IMR-90 (cell line): ENCODE data around the gene AKAP12. TPM values are rescaled to one million over a fixed set of nuclear protein-coding genes. Genes with fewer than 3 reads are reported as not detected.

Experiments
- ATAC-seq: fragments of 200-7000 bp; cut with Tn5 transposase; 2 replicates; pipeline ENCODE4 v1.9.1; 2020; ENCODE audit warnings: low read depth, mild to moderate bottlenecking, moderate library complexity
- BruUV-seq: library from RNA; stranded (reverse); fragments of 400-500 nt; replicated peaks from 2 replicates; lab custom pipeline; 2021; lab: Mats Ljungman, UMichigan
- CTCF ChIA-PET: fragments of 300-600 bp; formaldehyde crosslinking; extraction: SDS; loops from one replicate; lab custom pipeline; 2021; ENCODE audit warnings: antibody characterized with exemption; lab: Yijun Ruan, JAX
- POLR2A ChIA-PET: fragments of 300-600 bp; sonication (Branson Sonifier 250); formaldehyde crosslinking; loops from one replicate; lab custom pipeline; 2022; ENCODE audit warnings: antibody characterized with exemption; ENCODE audit not compliant: unreplicated experiment; lab: Charles Lee
- DNase-seq: peaks from one replicate; pipeline ENCODE4 v3.0.0; 2013
- H2AFZ ChIP-seq: replicated peaks from 2 replicates; pipeline ENCODE3; 2013; ENCODE audit warnings: low read length, mild to moderate bottlenecking; ENCODE audit not compliant: poor library complexity
- H2AK5ac ChIP-seq: 2 replicates; pipeline ENCODE4 v1.6.1; 2013; ENCODE audit warnings: low read depth, low read length, inconsistent platforms
- H2AK9ac ChIP-seq: replicated peaks from 2 replicates; pipeline ENCODE3; 2013; ENCODE audit warnings: mild to moderate bottlenecking, low read depth, low read length, moderate library complexity; ENCODE audit not compliant: poor library complexity
- H2BK120ac ChIP-seq: 2 replicates; pipeline ENCODE4 v1.6.1; 2013; ENCODE audit warnings: low read depth, low read length, inconsistent platforms
- H2BK15ac ChIP-seq: 3 replicates; pipeline ENCODE4 v1.6.1; 2013; ENCODE audit warnings: low read depth, low read length, inconsistent platforms
- H2BK20ac ChIP-seq: 2 replicates; pipeline ENCODE4 v1.6.1; 2013; ENCODE audit warnings: low read depth, mild to moderate bottlenecking, inconsistent platforms, low read length, moderate library complexity
- H2BK5ac ChIP-seq: 2 replicates; pipeline ENCODE4 v1.6.1; 2013; ENCODE audit warnings: mild to moderate bottlenecking, low read depth, low read length, inconsistent platforms; ENCODE audit not compliant: poor library complexity, severe bottlenecking
- H3K14ac ChIP-seq: replicated peaks from 2 replicates; pipeline ENCODE4 v1.6.1; 2013; ENCODE audit warnings: low read depth, low read length, inconsistent platforms
- H3K18ac ChIP-seq: 2 replicates; pipeline ENCODE4 v1.6.1; 2013; ENCODE audit warnings: low read depth, low read length, control low read depth
- H3K23ac ChIP-seq: 2 replicates; pipeline ENCODE4 v1.6.1; 2013; ENCODE audit warnings: low read depth, low read length, inconsistent platforms
- H3K27ac ChIP-seq: 2 replicates; pipeline ENCODE4 v1.5.1; 2013; ENCODE audit warnings: mild to moderate bottlenecking, control low read depth, low read length; ENCODE audit not compliant: insufficient read depth
- H3K27me3 ChIP-seq: 2 replicates; pipeline ENCODE4 v1.6.1; 2013; ENCODE audit warnings: low read length; ENCODE audit not compliant: control insufficient read depth, insufficient read depth
- H3K36me3 ChIP-seq: 2 replicates; pipeline ENCODE4 v1.6.1; 2013; ENCODE audit warnings: low read length, mixed read lengths; ENCODE audit not compliant: control insufficient read depth, insufficient read depth
- H3K4ac ChIP-seq: 2 replicates; pipeline ENCODE4 v1.6.1; 2013; ENCODE audit warnings: low read depth, low read length, inconsistent platforms
- H3K4me1 ChIP-seq: 2 replicates; pipeline ENCODE4 v1.6.1; 2013; ENCODE audit warnings: low read length, mixed read lengths; ENCODE audit not compliant: control insufficient read depth, insufficient read depth
- H3K4me2 ChIP-seq: 2 replicates; pipeline ENCODE4 v1.6.1; 2013; ENCODE audit warnings: low read depth, mild to moderate bottlenecking, control low read depth, low read length, moderate library complexity
- H3K4me3 ChIP-seq: 2 replicates; pipeline ENCODE4 v1.5.1; 2013; ENCODE audit warnings: low read depth, mild to moderate bottlenecking, control low read depth, low read length, moderate library complexity; ENCODE audit not compliant: insufficient read depth
- H3K56ac ChIP-seq: 2 replicates; pipeline ENCODE4 v1.6.1; 2013; ENCODE audit warnings: low read length, inconsistent platforms; ENCODE audit not compliant: insufficient read depth; ENCODE audit errors: extremely low read depth
- H3K79me1 ChIP-seq, 2 experiments: 2 replicates each; pipeline ENCODE4 v1.6.1; 2013; ENCODE audit warnings: low read length in 2 of 2, inconsistent platforms in 1 of 2, low read depth in 1 of 2
- H3K9ac ChIP-seq: 2 replicates; pipeline ENCODE4 v1.6.1; 2013; ENCODE audit warnings: low read depth, low read length, control low read depth
- H3K9me1 ChIP-seq: 2 replicates; pipeline ENCODE4 v1.6.1; 2013; ENCODE audit warnings: low read length, inconsistent platforms; ENCODE audit not compliant: insufficient read depth
- H3K9me3 ChIP-seq: 2 replicates; pipeline ENCODE4 v1.6.1; 2013; ENCODE audit warnings: low read length; ENCODE audit not compliant: control insufficient read depth, insufficient read depth
- H4K20me1 ChIP-seq: 2 replicates; pipeline ENCODE4 v1.6.1; 2013; ENCODE audit warnings: low read length, inconsistent platforms; ENCODE audit not compliant: insufficient read depth
- H4K5ac ChIP-seq: 2 replicates; pipeline ENCODE4 v1.6.1; 2013; ENCODE audit warnings: mild to moderate bottlenecking, low read depth, low read length, control low read depth
- H4K8ac ChIP-seq, 2 experiments: 2 replicates each; pipeline ENCODE4 v1.6.1; 2013; ENCODE audit warnings: low read depth in 2 of 2, low read length in 2 of 2, control low read depth in 1 of 2, inconsistent platforms in 1 of 2
- H4K91ac ChIP-seq: 2 replicates; pipeline ENCODE4 v1.6.1; 2013; ENCODE audit warnings: low read depth, low read length, inconsistent platforms; ENCODE audit not compliant: insufficient read depth
- CHD1 ChIP-seq: IDR thresholded peaks from 2 replicates; pipeline ENCODE4 v1.6.1; 2012; ENCODE audit warnings: low read depth, low read length, improper control_type of control experiment
- MXI1 ChIP-seq: IDR thresholded peaks from 2 replicates; pipeline ENCODE4 v1.6.1; 2012; ENCODE audit warnings: low read depth, mild to moderate bottlenecking, low read length, moderate library complexity, borderline replicate concordance
- POLR2A ChIP-seq: IDR thresholded peaks from 2 replicates; pipeline ENCODE4 v1.6.1; 2012; ENCODE audit warnings: mild to moderate bottlenecking, low read depth, low read length
- RAD21 ChIP-seq: IDR thresholded peaks from 2 replicates; pipeline ENCODE4 v1.6.1; 2012; ENCODE audit warnings: low read length, improper control_type of control experiment
- SMC3 ChIP-seq: fragments of 150-350 bp; IDR thresholded peaks from 2 replicates; pipeline ENCODE4 v1.6.1; 2016; ENCODE audit warnings: low read depth, mild to moderate bottlenecking, antibody characterized with exemption, low read length, moderate library complexity
- WGBS, 2 experiments: methylation state at CpG; one replicate each; pipeline versions ENCODE4 v1.1.5 to v1.1.7; 2013; ENCODE audit warnings: missing lambda C conversion rate in 2 of 2; ENCODE audit not compliant: insufficient read length in 1 of 2; ENCODE audit errors: extremely low coverage in 2 of 2; 5-methylcytosine and 5-hydroxymethylcytosine counted together
- dilution Hi-C: fragments of 300-500 bp; cut with HindIII; formaldehyde crosslinking; loops from one replicate; pipeline ENCODE4 v1.14.3; 2018; ENCODE audit warnings: low sequenced_read_pairs; ENCODE audit not compliant: unreplicated experiment
- in situ Hi-C: fragments of 300-500 bp; cut with MboI; formaldehyde crosslinking; loops from 3 replicates; pipeline ENCODE4 v1.14.3; 2019; ENCODE audit warnings: low sequenced_read_pairs, inconsistent platforms, mixed read lengths
- intact Hi-C: fragments of 100-400 bp; cut with micrococcal nuclease; formaldehyde crosslinking; loops from 2 replicates; pipeline ENCODE4 v1.10.0; 2022
- polyA plus RNA-seq, 3 experiments: library from polyadenylated mRNA; depleted of rRNA; stranded (reverse); fragments of >200 nt; gene quantifications; 2 replicates each; pipeline ENCODE4 v1.2.3, GENCODE V29; 2012; ENCODE audit warnings: low replicate concordance in 1 of 3
- total RNA-seq: library from RNA; depleted of rRNA; stranded (reverse); fragments of >200 nt; gene quantifications from 2 replicates; pipeline ENCODE4 v1.2.3, GENCODE V29; 2012
- TF ChIP-seq, protein P1 (sequence below): conservative IDR thresholded peaks from 2 replicates; pipeline ENCODE4 v1.5.1; 2012; ENCODE audit warnings: mild to moderate bottlenecking, low read depth, low read length, improper control_type of control experiment

The AKAP12 gene
- total and polyA plus RNA-seq, 2 of the 4 experiments (the other 2 are of a cell fraction), result 56.0 to 118 TPM

DNA sequence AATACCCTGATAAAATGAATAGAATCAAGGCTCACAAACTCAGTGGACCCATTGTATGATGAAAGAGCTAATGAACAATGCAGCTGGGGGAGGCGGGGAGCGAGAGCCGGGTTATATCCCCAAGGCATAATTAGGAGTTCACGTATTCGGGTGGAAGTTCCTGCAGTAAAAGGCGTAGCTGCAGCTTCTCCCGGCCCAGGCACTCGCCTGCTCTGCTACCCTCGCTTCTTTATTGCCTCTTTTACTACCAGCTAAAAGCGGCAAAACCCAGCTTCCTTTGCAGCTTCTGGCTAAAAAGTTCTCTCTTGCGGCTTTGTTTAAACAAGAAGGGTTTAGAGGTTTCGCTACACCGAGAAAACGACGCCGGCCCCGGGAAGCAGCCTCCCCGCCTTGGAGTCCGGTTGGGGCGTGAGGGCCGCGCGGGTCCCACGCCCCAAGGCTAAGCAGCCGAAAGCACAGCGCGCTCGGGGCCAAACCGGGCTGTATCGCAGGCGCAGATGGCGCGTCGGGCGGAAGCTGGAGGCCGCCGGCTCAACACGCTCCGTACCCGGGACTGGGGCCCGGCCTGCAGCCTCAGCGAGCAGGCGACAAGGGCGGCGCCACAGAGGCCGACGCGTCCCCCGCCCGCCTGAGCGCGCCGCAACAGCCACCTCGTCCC is 150.0 kb downstream of the AKAP12 start:
- dilution Hi-C loops, result no loop called here

More for the DNA sequence above, 150.0 kb downstream of the AKAP12 start:
- Histone ChIP-seq H2BK15ac (no peak overlapping the region), H2BK20ac (no peak overlapping the region), H2AK9ac (peak overlapping the region; percentile 99), H3K79me1 (peaks cover 18 to 53% of the 10 kb centered on the region in 2 experiments), H3K18ac (peak overlapping the region; percentile 40), H3K27me3 (no peaks in the 10 kb centered on the region), H3K56ac (peak overlapping the region; percentile 100), H4K91ac (peak overlapping the region; percentile 92), H4K8ac (peak overlapping the region; percentile 35 to 90), H3K9me1 (0 out of 2 replicates have a peak, but pooled peaks cover 12% of the 10 kb centered on the region), H2BK5ac (peak overlapping the region; percentile 90), H4K20me1 (peaks cover 32% of the 10 kb centered on the region), H3K4me3 (peak overlapping the region; percentile 69), H2AFZ (peak overlapping the region; percentile 94), H4K5ac (peak overlapping the region; percentile 13), H3K23ac (peak overlapping the region; percentile 80), H3K9ac (peak overlapping the region; percentile 69), H3K14ac (peak overlapping the region; percentile 98), H2BK120ac (peak overlapping the region; percentile 58), H3K4me2 (peak overlapping the region; percentile 84), H3K36me3 (no peaks in the 10 kb centered on the region; the same call in 1 of the 2 replicates), H3K27ac (peak overlapping the region; percentile 92), H3K9me3 (no peaks in the 10 kb centered on the region), H3K4ac (peak overlapping the region; percentile 95), H3K4me1 (peaks cover 7% of the 10 kb centered on the region), H2AK5ac (peak overlapping the region; percentile 61)
- intact Hi-C loops, result loop anchor here (5.0 kb wide), 2 partner anchors 497 to 708 kb away; no protein-coding TSS in a partner anchor
- WGBS, 2 experiments, result 0% methylated on average over 19 of the region's 54 CpGs; no CpG with 5 or more reads in 1 of the 2 experiments
- no TSS peak for BruUV-seq
- CTCF ChIA-PET, result no interaction called here
- in situ Hi-C loops, result no loop called here
- POLR2A ChIA-PET, result interaction anchor here (0.5 kb wide), 2 partner anchors 15 to 98 kb away, joined by 3 to 10 read pairs; no protein-coding TSS in a partner anchor
- 0 out of 2 replicates have a peak, but pooled peaks have one; percentile 15 for TF ChIP-seq MXI1
- TF ChIP-seq, protein P1, sequence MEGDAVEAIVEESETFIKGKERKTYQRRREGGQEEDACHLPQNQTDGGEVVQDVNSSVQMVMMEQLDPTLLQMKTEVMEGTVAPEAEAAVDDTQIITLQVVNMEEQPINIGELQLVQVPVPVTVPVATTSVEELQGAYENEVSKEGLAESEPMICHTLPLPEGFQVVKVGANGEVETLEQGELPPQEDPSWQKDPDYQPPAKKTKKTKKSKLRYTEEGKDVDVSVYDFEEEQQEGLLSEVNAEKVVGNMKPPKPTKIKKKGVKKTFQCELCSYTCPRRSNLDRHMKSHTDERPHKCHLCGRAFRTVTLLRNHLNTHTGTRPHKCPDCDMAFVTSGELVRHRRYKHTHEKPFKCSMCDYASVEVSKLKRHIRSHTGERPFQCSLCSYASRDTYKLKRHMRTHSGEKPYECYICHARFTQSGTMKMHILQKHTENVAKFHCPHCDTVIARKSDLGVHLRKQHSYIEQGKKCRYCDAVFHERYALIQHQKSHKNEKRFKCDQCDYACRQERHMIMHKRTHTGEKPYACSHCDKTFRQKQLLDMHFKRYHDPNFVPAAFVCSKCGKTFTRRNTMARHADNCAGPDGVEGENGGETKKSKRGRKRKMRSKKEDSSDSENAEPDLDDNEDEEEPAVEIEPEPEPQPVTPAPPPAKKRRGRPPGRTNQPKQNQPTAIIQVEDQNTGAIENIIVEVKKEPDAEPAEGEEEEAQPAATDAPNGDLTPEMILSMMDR, result no peak
- no peak for TF ChIP-seq RAD21
- no peak for TF ChIP-seq SMC3
- TF ChIP-seq POLR2A, result peak; percentile 66
- TF ChIP-seq CHD1, result no peak
- ATAC-seq (0 out of 2 replicates have a peak, but pooled peaks have one; percentile 2), DNase-seq (peak; percentile 59)
